HepG2 (cell line): Measurements from ENCODE around the gene PRDX2. TPM values are rescaled to one million over a fixed set of nuclear protein-coding genes. Genes with fewer than 3 reads are reported as not detected.

Experiments used
- ARID5B ChIP-seq: IDR thresholded peaks from 2 replicates; pipeline ENCODE4 v1.4.0; 2020; ENCODE audit warnings: mild to moderate bottlenecking, missing genetic modification reagents
- CREM ChIP-seq, 2 experiments: sonication (generic) in 1 of 2; formaldehyde crosslinking in 1 of 2; IDR thresholded peaks; 2 replicates each; pipeline versions ENCODE4 v1.4.0 to v1.6.1; 2016 to 2020; ENCODE audit warnings: antibody characterized with exemption in 1 of 2, mild to moderate bottlenecking in 1 of 2, missing genetic modification reagents in 1 of 2
- FIP1L1 ChIP-seq: fragments of 200-400 bp; formaldehyde crosslinking; IDR thresholded peaks from 2 replicates; pipeline ENCODE4 v1.6.1; 2018; ENCODE audit warnings: low read depth, mild to moderate bottlenecking, low read length, moderate library complexity, borderline replicate concordance; ENCODE audit not compliant: insufficient read depth
- HOXA9 ChIP-seq: sonication (generic); formaldehyde crosslinking; IDR thresholded peaks from 2 replicates; pipeline ENCODE4 v1.8.1; 2022; ENCODE audit warnings: missing genetic modification reagents, mild to moderate bottlenecking, moderate library complexity, borderline replicate concordance
- POLR2AphosphoS2 ChIP-seq: IDR thresholded peaks from 2 replicates; pipeline ENCODE4 v1.6.1; 2011; ENCODE audit warnings: low read depth, low read length, improper control_type of control experiment
- SNAPC4 ChIP-seq: sonication (generic); formaldehyde crosslinking; IDR thresholded peaks from 2 replicates; pipeline ENCODE4 v1.4.0; 2020; ENCODE audit warnings: mild to moderate bottlenecking, missing genetic modification reagents
- ZNF3 ChIP-seq: IDR thresholded peaks from 2 replicates; pipeline ENCODE4 v1.7.0; 2017; ENCODE audit warnings: inconsistent platforms
- ZNF513 ChIP-seq: sonication (generic); formaldehyde crosslinking; conservative IDR thresholded peaks from 2 replicates; pipeline ENCODE4 v1.5.0; 2020; ENCODE audit warnings: missing genetic modification reagents
- ZNF646 ChIP-seq: sonication (generic); formaldehyde crosslinking; IDR thresholded peaks from 2 replicates; pipeline ENCODE4 v1.9.0; 2021; ENCODE audit warnings: mild to moderate bottlenecking, missing genetic modification reagents
- ZSCAN12 ChIP-seq: sonication (generic); formaldehyde crosslinking; IDR thresholded peaks from 2 replicates; pipeline ENCODE4 v1.9.0; 2021; ENCODE audit warnings: mild to moderate bottlenecking, missing genetic modification reagents
- polyA plus RNA-seq, 8 experiments: library from polyadenylated mRNA; depleted of rRNA in 3 of 8; stranded (reverse) in 7 of 8; unstranded in 1 of 8; fragments of >200 nt; fragmentation: Illumina TruSeq in 4 of 8; extraction: Trizol in 4 of 8; gene quantifications; 2 replicates each; pipeline versions ENCODE4 v1.2.1 to v1.2.3, GENCODE V29; 2011 to 2016; ENCODE audit warnings: low read depth in 4 of 8, missing spikeins in 1 of 8, mixed read lengths in 1 of 8; ENCODE audit not compliant: insufficient read depth in 1 of 8
- total RNA-seq, 5 experiments: library from RNA; depleted of rRNA; stranded (reverse); fragments of >200 nt; fragmentation: Illumina TruSeq; extraction: Trizol; gene quantifications; 2 replicates each; pipeline ENCODE4 v1.2.3, GENCODE V29; 2016; ENCODE audit warnings: low read depth in 1 of 5

The PRDX2 gene
- total and polyA plus RNA-seq, 2 of the 13 experiments (the other 11 are each of a cell fraction or from before 2014, with no cell fraction given): 218 to 381 TPM

GRCh38 chr19:12766051-12766521 lies 35.5 kb downstream of the PRDX2 start (continued):
- TF ChIP-seq ZNF646 (CRISPR knock-in tag) (no peak), ARID5B (CRISPR knock-in tag) (0 out of 2 replicates have a peak, but pooled peaks have one; percentile 44), SNAPC4 (CRISPR knock-in tag) (no peak), POLR2AphosphoS2 (no peak), ZNF513 (CRISPR knock-in tag) (0 out of 2 replicates have a peak, but pooled peaks have one; percentile 29), ZSCAN12 (CRISPR knock-in tag) (no peak), ZNF3 (CRISPR knock-in tag) (no peak), CREM (IDR thresholded peaks at IDR 0.05) (no peak), CREM (CRISPR knock-in tag; IDR thresholded peaks at IDR 0.05) (no peak), HOXA9 (CRISPR knock-in tag) (no peak), FIP1L1 (no peak)
